HG03280 (cell line): ENCODE data around the gene DDX51.
"Not testable (repeated sequence)": the region's sequence is repeated elsewhere in the genome, so short reads cannot be mapped to it uniquely, and the experiment has no call there.

Source experiments
- ATAC-seq: cut with Tn5 transposase; IDR thresholded peaks from one replicate; pipeline ENCODE4 v1.9.1; 2021; ENCODE audit warnings: mild to moderate bottlenecking, moderate library complexity; ENCODE audit not compliant: unreplicated experiment

DDX51 gene

GRCh38 chr12:132154941-132155770, 11.0 kb upstream of the DDX51 start:
- ATAC-seq = no peak

- ATAC-seq = no peak
Measured at GRCh38 chr12:132154341-132154761, 10.2 kb upstream of the DDX51 start.

- peak; percentile 72 for ATAC-seq
Measured at GRCh38 chr12:132153501-132154340, 9.6 kb upstream of the DDX51 start.

GRCh38 chr12:132152953-132153352, 8.8 kb upstream of the DDX51 start:
- no peak for ATAC-seq

GRCh38 chr12:132152411-132152821, 8.3 kb upstream of the DDX51 start:
- ATAC-seq = no peak

- ATAC-seq = no peak
Measured at GRCh38 chr12:132151766-132152410, 7.8 kb upstream of the DDX51 start.

GRCh38 chr12:132151145-132151765, 7.1 kb upstream of the DDX51 start:
- ATAC-seq = no peak

- ATAC-seq = no peak
Measured at GRCh38 chr12:132150780-132151144, 6.6 kb upstream of the DDX51 start.

GRCh38 chr12:132149526-132149925, 5.4 kb upstream of the DDX51 start:
- ATAC-seq = not testable (repeated sequence)

- no peak for ATAC-seq
Measured at GRCh38 chr12:132148368-132149045, 4.4 kb upstream of the DDX51 start.

GRCh38 chr12:132147423-132148367, 3.6 kb upstream of the DDX51 start:
- ATAC-seq = no peak

GRCh38 chr12:132146772-132147422, 2.8 kb upstream of the DDX51 start:
- no peak for ATAC-seq

GRCh38 chr12:132146098-132146497, 2.0 kb upstream of the DDX51 start:
- ATAC-seq = no peak

GRCh38 chr12:132145334-132145733, 1.2 kb upstream of the DDX51 start:
- no peak for ATAC-seq

GRCh38 chr12:132144810-132145168, 670 bp upstream of the DDX51 start:
- peak; percentile 8 for ATAC-seq

- ATAC-seq = peak; percentile 26
Measured at GRCh38 chr12:132143336-132144071, 615 bp downstream of the DDX51 start.

- no peak for ATAC-seq
Measured at GRCh38 chr12:132142679-132143335, 1.3 kb downstream of the DDX51 start.
